SIG-M5 (cell line): Measurements from ENCODE around the gene SPATS1.
"Not testable (repeated sequence)": the region's sequence is repeated elsewhere in the genome, so short reads cannot be mapped to it uniquely, and the experiment has no call there.

Experiments
- DNase-seq: peaks from one replicate; lab custom pipeline; 2025; lab: John Stamatoyannopoulos, UW

Gene SPATS1

DNA sequence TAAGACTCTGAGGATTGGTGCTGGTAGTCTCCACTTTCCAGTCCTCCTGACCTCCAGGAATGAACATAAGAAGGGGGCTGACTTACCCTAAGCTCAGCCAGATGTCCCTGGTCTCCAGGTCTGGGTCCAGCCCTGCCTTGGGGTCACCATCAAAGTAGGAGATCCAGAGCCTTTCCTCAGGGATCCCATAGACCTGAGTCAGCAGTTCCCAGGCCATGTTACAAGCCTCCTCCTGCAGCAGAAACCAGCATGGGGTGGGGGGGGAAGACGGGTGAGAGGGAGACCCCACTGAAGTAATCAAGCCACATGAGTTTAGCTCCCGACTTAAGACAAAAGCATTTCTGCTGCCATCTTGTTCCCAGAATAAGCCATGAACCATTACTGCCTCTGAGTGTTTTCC, 31.1 kb upstream of the SPATS1 start:
- DNase-seq: no peak

DNA sequence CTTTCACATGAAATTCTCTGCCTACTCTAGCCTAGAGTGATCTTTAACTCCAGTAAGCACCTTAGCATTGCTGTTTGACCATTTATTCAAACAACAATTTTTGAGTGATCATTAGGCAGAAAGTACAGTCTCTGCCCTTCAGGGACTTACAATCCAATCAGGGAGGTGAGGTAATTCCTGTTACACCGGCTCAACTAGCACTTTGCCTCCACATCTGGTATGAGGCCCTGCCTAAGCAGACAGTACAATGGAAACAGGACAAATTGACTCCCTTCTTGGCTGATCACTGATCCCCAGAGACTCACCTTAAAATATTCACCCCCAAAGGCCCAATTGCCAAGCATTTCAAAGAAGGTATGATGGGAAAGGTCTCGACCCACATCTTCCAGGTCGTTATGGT, 30.7 kb upstream of the SPATS1 start:
- no peak for DNase-seq

DNA sequence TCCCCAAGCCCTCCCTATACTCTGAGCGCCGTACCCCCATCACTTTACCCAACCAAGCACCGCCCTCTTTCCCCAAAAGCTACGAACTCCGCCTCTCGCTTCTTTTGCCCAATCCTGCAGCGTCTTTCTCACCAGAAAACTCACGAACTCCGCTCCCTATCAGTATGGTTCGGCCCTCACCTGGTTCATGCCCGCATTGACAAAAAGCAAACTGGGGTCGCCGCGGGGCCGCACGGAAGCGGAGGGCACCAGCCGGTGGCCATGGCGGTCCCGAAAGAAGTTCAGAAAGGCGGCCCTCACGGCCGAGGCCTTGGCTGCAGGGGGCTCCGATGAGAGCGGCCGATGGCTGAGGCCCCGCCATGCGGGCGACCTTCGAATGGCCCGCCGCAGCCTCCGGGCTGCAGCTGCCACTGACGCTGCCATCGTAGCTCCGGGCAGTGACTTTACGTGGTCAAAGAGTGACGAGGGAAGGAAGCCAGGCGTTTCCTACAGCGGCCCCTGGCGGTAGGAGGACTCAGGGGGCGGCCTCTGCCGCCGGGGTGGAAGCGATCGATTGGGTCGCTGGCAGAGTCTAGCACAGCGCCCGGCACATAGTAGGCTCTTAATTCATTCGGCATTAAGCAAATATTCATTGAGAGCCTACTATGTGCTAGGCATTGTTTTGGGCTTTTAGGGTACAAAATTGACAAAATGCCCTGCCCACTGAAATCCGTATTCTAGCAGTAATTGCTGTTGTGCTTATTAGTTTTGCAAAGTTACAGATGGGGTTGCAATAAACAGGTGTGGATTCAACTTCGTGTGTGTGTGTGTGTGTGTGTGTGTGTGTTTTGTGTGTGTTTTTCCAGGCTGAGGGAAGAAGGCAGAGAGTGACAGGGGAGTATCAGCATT, 29.3 kb upstream of the SPATS1 start, which contains the start of gene AARS2:
TSS of gene AARS2 (minus strand) at position 447 of the 888 bp plus-strand sequence. CDS start at position 423, 24 bp downstream.
- DNase-seq: no peak

DNA sequence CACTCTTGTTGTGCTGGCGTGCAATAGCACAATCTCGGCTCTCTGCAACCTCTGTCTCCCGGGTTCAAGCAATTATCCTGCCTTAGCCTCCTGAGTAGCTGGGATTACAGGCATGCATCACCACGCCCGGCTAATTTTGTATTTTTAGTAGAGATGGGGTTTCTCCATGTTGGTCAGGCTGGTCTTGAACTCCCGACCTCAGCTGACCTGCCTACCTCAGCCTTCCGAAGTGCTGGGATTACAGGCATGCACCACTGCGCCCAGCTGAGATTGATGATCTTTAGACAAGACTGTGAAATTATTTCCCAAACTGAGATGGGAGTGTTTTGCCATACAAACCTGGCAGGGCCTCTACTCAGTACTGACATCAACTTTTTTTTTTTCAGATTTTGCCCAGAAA, 27.8 kb upstream of the SPATS1 start:
- DNase-seq: not testable (repeated sequence)

DNA sequence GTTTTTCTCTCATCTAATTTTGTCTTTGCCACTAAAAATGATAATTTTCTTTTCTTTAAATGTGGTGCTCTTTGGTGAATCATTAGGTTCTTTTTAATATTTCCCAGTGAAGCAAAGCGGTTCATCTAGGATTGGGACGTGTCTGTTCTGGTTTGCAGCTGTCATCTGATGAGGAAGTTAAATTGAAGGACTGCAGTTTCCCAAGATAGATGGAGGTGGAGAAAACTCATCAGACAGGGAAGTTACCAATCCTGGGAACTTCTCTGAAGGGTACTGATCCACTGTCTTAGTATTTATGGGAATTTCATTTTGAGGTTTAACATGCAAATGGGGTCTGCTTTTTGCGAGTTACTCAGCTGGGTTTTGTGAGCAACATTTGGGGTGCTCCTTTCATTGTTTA, 26.9 kb upstream of the SPATS1 start:
- DNase-seq: no peak

DNA sequence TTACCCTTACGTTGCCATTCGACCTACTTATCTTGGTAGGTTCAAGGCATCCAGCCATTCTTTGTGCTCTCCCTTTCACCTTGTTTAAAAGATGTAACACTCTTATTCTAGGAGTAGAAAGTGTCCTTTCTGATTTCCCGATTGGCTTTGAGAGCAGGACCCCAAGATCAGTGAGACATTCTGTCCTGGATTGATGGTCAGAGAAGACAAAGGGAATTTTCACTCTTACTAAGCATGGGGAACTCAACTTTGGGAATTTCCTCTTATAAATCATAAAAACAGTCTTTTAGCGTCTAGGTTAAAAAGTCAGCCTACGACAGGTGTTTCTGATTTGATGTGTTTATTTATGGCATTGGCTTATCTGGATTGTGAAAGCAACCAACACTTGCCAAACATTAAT, 26.5 kb upstream of the SPATS1 start:
- DNase-seq: no peak

DNA sequence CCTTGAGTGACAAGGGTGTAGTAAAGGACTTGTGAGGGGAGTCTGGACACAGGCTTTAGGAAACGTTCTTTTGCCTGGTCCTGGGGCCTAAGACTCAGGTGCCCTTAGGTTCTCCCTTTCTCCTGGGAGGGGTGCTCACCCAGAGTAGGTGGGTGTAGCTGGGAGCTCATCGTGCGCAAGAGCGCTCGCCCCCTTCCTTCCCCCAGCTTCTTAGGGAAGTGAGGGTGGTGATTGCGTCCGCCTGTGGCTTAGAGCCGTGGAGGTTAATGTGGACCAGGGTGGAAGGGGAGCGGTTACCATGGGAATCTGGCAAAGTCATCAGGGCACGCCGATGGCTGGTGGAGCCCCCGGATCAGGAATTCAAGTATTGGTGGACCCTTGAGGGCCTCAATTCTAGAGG, 26.0 kb upstream of the SPATS1 start:
- DNase-seq: no peak

DNA sequence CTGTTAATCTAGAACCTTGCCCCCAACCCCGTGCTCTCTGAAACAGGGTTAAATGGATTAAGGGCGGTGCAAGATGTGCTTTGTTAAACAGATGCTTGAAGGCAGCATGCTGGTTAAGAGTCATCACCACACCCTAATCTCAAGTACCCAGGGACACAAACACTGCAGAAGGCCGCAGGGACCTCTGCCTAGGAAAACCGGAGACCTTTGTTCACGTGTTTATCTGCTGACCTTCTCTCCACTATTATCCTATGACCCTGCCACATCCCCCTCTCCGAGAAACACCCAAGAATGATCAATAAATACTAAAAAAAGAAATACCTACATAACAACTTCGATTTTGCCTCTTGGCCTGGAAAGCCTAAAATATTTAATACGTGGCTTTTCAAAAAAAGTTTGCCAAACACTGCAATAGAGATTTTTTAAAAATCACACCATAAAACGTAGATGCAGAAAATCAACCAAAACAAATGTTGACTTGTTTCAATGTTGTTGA, 25.3 kb upstream of the SPATS1 start:
- DNase-seq: not testable (repeated sequence)

DNA sequence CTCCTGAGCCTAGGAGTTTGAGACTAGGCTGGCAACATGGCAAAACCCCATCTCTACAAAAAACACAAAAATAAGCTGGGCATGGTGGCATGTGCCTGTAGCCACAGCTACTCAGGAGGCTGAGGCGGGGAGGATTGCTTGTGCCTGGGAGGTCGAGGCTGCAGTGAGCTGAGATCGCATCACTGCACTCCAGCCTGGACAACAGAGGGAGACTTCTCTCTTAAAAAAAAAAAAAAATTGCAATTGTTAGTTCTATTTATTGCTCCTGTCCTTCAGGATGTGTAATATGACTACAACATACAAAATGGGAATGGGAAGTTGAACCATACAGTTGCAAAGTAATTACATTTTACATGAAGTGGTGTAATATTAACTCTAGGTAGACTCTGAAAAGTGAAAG, 21.2 kb upstream of the SPATS1 start:
- DNase-seq: no peak

DNA sequence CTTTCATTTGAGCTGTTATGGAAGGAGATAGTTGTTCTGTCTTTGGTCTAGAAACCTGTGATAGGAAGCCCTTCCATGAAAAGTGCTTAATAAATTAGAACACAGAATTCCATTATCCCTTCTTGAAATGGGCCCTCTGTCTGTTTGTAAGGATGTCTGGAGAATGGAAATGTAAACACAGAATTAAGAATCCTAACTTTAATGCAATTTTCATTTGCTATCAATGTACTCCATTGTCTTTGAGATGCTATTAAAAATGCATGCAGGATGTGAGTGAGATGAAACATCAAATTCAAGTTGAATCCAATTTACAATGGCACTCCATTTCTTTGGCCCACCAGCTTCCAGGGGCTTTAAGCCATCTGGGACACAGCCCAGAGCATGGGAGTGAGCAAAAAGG, 15.4 kb upstream of the SPATS1 start:
- DNase-seq: no peak

DNA sequence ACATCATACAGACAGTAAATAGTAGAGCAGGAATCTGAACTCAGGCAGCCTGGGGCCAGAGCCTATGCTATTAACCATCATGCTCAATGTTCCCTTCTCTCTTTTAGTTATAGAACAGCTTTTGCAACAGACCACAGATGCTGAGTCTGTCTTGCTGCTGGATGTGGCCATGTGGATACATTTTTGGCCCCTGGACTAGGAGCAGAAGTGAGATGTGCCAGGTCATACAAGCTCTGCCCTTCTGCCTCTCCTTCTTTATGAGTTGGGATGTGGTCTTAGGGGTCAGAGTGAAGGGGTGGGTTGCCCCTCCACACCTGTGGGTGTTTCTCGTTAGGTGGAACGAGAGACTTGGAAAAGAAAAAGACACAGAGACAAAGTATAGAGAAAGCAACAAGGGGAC, 14.7 kb upstream of the SPATS1 start:
- no peak for DNase-seq

DNA sequence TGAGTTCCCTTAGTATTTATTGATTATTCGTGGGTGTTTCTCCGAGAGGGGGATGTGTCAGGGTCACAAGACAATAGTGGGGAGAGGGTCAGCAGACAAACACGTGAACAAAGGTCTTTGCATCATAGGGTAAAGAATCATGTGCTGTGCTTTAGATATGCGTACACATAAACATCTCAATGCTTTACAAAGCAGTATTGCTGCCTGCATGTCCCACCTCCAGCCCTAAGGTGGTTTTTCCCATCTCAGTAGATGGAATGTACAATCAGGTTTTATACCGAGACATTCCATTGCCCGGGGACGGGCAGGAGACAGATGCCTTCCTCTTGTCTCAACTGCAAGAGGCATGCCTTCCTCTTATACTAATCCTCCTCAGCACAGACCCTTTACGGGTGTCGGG, 14.2 kb upstream of the SPATS1 start:
- not testable (repeated sequence) for DNase-seq

DNA sequence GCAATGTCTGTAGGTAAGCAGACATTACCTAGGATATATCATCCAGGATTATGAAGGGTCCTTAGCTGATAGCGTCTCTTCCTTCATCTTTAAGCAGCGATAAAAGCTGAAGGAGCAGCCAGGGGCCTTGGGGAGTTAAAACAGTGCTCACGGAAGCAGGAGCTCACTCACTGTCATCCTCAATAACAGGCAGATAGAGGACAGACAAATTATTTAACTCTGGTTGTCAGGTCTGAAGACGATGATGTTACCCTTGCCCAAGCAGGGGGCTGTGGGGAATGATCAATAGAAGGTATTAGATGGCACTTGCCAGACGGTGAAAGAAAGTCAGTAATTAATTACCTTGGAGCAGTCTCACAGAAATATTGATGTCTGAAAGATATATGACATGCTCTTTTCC, 12.6 kb upstream of the SPATS1 start:
- no peak for DNase-seq

DNA sequence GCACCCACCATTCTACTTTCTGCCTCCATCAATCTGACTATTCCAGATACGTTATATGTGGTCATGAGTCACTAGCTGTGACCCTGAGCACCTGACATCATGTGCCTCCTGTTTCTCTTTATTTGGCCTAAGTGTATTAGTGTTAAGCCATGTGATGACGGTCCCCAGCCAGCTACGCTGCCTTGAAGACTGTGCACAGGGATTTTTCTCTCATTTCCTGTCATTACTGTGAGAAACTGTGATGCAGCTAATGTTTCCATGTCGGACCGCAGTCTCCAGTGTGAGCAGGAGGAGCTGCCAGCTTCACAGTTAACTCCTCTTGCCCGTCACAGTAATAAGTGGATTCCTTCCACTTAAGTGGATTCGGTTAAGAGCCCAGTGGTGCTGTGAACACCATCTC, 9.9 kb upstream of the SPATS1 start:
- no peak for DNase-seq

DNA sequence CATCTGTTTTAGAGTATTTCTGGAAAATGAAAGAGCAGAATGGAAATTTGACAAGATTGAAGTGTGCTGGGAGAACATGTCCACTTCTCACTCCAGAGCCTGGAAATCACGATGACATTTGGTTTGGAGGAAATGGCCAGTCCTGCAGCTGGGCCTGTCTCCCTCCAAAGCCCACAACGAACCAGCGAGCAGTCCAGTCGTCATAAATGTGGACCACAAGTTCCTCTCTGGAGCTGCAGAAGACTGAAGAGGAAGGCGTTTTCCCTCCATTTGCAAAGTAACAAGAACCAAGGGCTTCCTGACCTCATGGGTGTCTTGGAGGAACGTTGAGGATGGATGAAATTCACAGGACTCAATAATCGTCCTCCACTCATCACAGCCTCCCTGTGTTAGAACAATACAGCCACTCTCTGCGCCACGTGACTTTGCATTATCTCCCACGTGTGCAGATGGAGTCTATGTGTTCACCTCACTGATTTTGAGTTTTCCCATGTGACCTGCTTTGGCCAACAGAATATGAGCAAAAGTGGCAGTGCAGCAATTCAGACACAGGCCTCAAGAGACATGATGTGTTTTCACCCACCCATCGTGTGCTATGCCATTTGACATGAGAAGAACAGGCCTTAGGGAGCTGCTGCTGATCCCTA, 9.1 kb upstream of the SPATS1 start:
- no peak for DNase-seq

DNA sequence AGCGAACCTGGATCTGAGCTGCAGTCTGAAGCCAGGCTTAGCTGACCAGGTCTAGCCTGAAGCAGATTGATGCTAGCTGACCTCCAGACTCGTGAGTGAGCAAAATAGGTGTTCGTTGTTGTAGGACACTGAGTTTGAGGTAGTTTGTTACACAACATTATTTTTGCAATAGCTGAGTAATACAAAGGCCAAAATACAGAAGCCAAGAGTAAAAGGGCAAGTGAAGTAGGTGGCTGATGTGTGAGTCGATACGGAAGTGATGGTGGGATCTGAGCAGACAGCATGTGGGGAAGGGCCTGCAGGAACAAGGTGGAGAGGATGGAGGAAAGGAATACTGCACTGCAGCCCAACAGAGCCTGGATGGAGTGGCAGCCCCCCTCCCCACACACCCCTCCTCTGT, 8.5 kb upstream of the SPATS1 start:
- no peak for DNase-seq

DNA sequence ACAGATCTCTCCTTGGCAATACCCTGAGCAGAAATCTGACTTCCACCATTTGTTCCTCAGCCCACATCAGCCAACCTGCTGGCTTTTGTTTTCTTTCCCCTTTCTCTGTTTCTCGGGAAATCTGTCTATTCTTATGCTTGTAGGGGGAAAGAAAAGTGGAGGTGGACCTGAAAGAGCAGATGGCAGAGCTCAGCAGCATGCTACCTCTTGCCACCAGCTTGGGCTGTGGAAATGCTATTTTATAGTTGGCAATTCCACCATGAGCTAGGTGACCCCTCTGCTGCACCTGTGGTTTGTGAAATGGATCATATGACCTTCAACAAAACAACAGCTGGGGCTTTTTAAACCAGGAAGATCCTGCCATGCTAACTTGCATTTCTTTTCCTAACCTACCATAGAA, 6.8 kb upstream of the SPATS1 start:
- DNase-seq: no peak

DNA sequence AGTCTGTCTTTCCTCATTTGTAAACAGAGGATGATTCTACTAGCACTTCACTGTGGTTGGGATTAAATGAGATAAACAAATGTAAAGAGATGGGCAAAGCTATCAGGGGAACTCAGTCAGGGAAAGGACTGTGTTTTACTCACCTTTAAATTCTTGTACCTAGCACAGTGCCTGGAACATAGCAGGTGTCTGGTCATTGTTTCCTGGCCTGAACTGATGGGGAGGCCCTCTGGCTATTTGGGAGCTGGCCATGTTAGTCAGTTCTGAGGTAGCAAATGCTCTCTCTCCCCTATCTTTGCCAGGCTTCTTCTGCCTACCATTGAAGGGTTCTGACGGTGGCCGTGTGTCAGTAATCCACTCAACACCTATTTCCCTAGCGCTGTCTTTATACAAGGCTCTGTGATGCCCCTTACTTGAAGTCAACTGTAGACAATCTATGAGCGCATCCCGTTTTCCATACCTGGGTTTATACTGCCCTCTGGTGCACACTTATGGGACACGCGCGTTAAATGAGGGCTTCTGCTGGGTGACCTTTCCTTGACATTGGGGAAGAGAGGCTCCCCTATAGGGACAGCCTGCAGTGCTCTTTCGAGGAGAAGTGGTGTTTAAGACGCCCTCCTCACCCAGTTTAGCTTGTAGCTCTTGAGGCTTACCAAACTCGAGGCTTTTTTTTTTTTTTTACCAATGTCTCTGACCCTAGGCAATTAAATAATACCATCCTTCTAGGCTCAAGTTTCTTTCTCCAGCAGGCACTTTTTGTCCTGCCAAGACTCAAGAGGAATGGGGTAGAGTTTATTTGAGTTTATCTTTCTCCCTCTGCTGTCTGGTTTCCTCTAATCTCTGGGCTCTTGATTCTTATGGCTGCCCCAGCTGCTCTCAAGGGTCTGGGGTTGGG, 4.0 kb upstream of the SPATS1 start:
- DNase-seq: no peak

DNA sequence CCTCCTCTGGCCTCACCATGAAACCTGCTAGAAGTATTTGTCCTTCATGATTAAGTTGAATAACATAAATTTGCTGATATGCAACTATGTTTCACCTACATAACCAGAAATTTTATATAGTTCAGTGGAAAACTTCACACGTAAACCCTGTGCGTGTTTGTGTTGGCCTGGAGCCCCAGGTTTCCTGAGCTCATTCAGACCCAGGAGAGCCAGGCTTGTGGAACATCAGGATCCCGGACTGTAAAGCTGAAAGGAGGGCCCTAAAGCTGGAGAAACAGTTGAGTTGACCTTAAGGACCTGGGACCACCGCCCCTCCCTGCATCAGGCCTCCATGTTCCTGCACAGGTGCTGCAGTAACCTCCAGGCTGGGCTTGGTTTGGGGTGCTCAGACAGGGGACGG, 3.1 kb upstream of the SPATS1 start:
- DNase-seq: no peak

DNA sequence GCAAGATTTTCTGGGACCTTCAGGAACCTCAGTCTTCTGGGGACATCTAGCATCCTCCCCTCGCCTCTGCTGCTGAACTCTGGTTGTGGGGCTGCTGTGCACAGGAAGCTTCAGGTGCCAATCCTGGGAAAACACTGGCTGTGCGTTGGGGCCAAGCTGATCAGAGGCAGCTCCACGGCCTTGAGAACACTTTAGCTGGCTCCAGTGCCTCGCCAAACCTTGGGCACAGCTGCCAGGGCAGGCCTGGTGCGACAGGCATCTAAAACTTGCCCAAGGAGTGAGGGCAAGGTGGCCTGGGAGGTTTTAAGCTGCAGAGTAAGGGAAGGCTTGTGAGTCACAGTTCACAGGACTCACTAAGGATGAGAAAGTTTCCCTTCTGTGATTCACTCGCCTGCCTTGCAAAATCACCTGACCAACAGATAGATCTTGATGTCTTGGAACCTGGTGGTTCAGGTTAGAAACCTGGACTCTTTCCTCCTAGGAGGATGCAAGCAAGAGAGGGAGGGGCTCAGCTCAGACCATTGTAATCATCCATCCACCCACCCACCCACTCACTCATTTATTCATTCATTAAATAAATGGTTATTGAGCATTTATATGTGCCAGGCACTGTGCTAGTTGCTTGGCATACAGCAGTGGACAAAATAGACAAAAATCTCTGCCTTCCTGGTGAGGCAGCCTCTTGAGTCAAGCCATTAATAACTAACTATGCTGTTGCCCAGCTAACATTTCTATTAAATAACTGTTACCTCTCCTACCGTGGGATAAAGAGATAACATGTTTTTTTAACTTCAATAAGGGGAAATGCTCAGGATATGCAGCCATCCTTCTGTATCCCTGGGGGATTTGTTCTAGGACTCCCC, 2.5 kb upstream of the SPATS1 start:
- no peak for DNase-seq
